Measurements from ENCODE around the gene ECPAS. TPM values are rescaled to one million over a fixed set of nuclear protein-coding genes. Genes with fewer than 3 reads are reported as not detected.
A peak's percentile ranks its signal among the peaks of the same experiment; 100 is the strongest.
"Not testable (repeated sequence)": the region's sequence is repeated elsewhere in the genome, so short reads cannot be mapped to it uniquely, and the experiment has no call there.

ECPAS gene
- total and polyA plus RNA-seq, 2 donors from 2014 or later: 28.1 to 83.7 TPM

- Histone ChIP-seq H3K27ac (ENCODE audit: low read depth in 2 of 2, low read length in 2 of 2) (no peak overlapping the region), H3K9ac (ENCODE audit: low read length in 3 of 3) (no peak overlapping the region), H3K36me3 (ENCODE audit: control insufficient read depth in 2 of 3, insufficient read depth in 3 of 3, low read length in 3 of 3) (no peaks in the 10 kb centered on the region), H3K4me3 (ENCODE audit: low read length in 3 of 3) (no peak overlapping the region), H3K4me1 (ENCODE audit: control insufficient read depth in 2 of 3, insufficient read depth in 2 of 3, low read depth in 1 of 3, low read length in 3 of 3) (no peaks in the 10 kb centered on the region), H3K9me3 (ENCODE audit: control insufficient read depth in 2 of 3, insufficient read depth in 1 of 3, low read length in 3 of 3) (no peaks in the 10 kb centered on the region), H3K27me3 (ENCODE audit: control insufficient read depth, insufficient read depth, low read length) (no peaks in the 10 kb centered on the region)
- no peak for FAIRE-seq
- no peak for DNase-seq
- intact Hi-C loops (cut with DNase I): no loop called here
- no peak for TF ChIP-seq CTCF (IDR thresholded peaks at IDR 0.05; ENCODE audit: borderline replicate concordance, extremely low read depth, insufficient read depth)
Measured at GRCh38 chr9:111502506-111502905, 18.3 kb upstream of the ECPAS start.

DNA sequence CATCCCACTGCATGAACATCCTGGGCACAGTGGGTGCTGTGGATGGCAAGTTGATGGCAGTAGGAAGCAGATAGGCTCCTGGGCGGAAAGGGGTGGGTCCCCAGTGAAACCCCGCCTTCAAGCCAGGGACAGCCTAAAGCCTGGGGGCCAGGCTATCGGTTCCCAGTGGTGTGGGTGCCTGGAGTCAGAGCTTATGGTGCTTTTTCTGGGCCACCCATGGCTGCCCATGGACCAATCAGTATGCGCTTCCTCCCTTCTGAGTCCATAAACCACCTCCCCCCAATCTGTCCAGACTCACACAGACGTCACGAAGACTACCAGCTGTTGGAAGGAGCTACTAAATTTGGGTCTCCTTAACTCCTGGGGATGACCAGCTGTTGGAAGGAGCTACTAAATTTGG, 17.5 kb upstream of the ECPAS start:
- no peak for FAIRE-seq
- peak in 1 of 5 donors; percentile 66 for DNase-seq

DNA sequence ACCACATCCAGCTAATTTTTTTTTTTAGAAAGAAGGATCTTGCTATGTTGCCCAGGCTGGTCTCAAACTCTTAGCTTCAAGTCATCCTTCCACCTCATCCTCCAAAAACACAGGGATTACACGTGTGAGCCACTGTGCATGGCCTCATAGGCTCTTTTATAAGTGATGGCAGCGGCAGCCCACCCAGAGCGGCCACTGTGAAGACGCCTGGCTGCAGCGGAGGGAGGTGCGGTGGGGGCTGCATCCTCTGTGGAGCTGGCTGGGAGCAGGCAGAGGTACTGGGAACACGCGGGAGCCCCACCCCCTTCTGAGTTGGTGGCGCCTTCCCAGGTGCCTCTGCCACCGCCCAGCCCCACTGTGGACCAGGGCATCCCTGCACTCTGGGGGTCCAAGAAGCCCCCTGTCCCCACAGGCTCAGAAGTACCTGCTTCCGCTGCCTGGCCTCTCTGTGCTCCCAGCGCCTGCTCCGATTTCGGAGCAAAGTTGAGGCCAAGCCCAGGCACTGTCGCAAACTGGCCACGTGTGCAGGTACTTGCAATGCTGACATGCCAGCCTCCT, 16.9 kb upstream of the ECPAS start:
- no peak for FAIRE-seq

More for the DNA sequence above, 17.5 kb upstream of the ECPAS start:
- H3K9ac ChIP-seq (ENCODE audit: low read length in 3 of 3): no peak overlapping the region
- H3K27ac ChIP-seq (ENCODE audit: low read depth in 2 of 2, low read length in 2 of 2): no peak overlapping the region
- H3K4me3 ChIP-seq (ENCODE audit: low read length in 3 of 3): no peak overlapping the region
- no peaks in the 10 kb centered on the region for H3K9me3 ChIP-seq (ENCODE audit: control insufficient read depth in 2 of 3, insufficient read depth in 1 of 3, low read length in 3 of 3)
- TF ChIP-seq CTCF (IDR thresholded peaks at IDR 0.05; ENCODE audit: borderline replicate concordance, extremely low read depth, insufficient read depth): no peak
- H3K27me3 ChIP-seq (ENCODE audit: control insufficient read depth, insufficient read depth, low read length): no peaks in the 10 kb centered on the region
- no peaks in the 10 kb centered on the region for H3K4me1 ChIP-seq (ENCODE audit: control insufficient read depth in 2 of 3, insufficient read depth in 2 of 3, low read depth in 1 of 3, low read length in 3 of 3)
- H3K36me3 ChIP-seq (ENCODE audit: control insufficient read depth in 2 of 3, insufficient read depth in 3 of 3, low read length in 3 of 3): no peaks in the 10 kb centered on the region
- intact Hi-C loops (cut with DNase I): no loop called here

GRCh38 chr9:111497196-111497595, 13.0 kb upstream of the ECPAS start:
- H3K36me3 ChIP-seq (ENCODE audit: control insufficient read depth in 2 of 3, insufficient read depth in 3 of 3, low read length in 3 of 3); H3K27ac ChIP-seq (ENCODE audit: low read depth in 2 of 2, low read length in 2 of 2); H3K4me3 ChIP-seq (ENCODE audit: low read length in 3 of 3); DNase-seq; H3K4me1 ChIP-seq (ENCODE audit: control insufficient read depth in 2 of 3, insufficient read depth in 2 of 3, low read depth in 1 of 3, low read length in 3 of 3); H3K9me3 ChIP-seq (ENCODE audit: control insufficient read depth in 2 of 3, insufficient read depth in 1 of 3, low read length in 3 of 3); intact Hi-C loops (cut with DNase I); H3K27me3 ChIP-seq (ENCODE audit: control insufficient read depth, insufficient read depth, low read length); H3K9ac ChIP-seq (ENCODE audit: low read length in 3 of 3); FAIRE-seq: not testable (repeated sequence)

More for the DNA sequence above, 16.9 kb upstream of the ECPAS start:
- DNase-seq: no peak
- Histone ChIP-seq H3K4me3 (ENCODE audit: low read length in 3 of 3) (no peak overlapping the region), H3K4me1 (ENCODE audit: control insufficient read depth in 2 of 3, insufficient read depth in 2 of 3, low read depth in 1 of 3, low read length in 3 of 3) (no peaks in the 10 kb centered on the region), H3K27ac (ENCODE audit: low read depth in 2 of 2, low read length in 2 of 2) (no peak overlapping the region), H3K9ac (ENCODE audit: low read length in 3 of 3) (no peak overlapping the region), H3K36me3 (ENCODE audit: control insufficient read depth in 2 of 3, insufficient read depth in 3 of 3, low read length in 3 of 3) (no peaks in the 10 kb centered on the region), H3K27me3 (ENCODE audit: control insufficient read depth, insufficient read depth, low read length) (no peaks in the 10 kb centered on the region), H3K9me3 (ENCODE audit: control insufficient read depth in 2 of 3, insufficient read depth in 1 of 3, low read length in 3 of 3) (no peaks in the 10 kb centered on the region)
- no peak for TF ChIP-seq CTCF (IDR thresholded peaks at IDR 0.05; ENCODE audit: borderline replicate concordance, extremely low read depth, insufficient read depth)
- intact Hi-C loops (cut with DNase I): no loop called here

Measured in kidney (tissue), 14 donors.